SU-DHL-6 (cell line): Measurements from ENCODE around the gene LYZL6.
"Not testable (repeated sequence)": the region's sequence is repeated elsewhere in the genome, so short reads cannot be mapped to it uniquely, and the experiment has no call there.

Experiments used
- H2AFZ ChIP-seq: fragments of 200-600 bp; sonication (generic); 2 replicates; pipeline ENCODE4 v1.6.1; 2014; ENCODE audit warnings: low read depth, mild to moderate bottlenecking, moderate library complexity, mixed read lengths, antibody characterized with exemption, low read length; ENCODE audit not compliant: severe bottlenecking
- H3F3A ChIP-seq: fragments of 200-600 bp; shearing (Covaris generic); 2 replicates; pipeline ENCODE4 v1.6.0; 2016; ENCODE audit warnings: antibody characterized with exemption, mild to moderate bottlenecking; ENCODE audit not compliant: insufficient read depth
- H3K27ac ChIP-seq: fragments of 200-600 bp; sonication (generic); 2 replicates; pipeline ENCODE4 v1.5.1; 2016; ENCODE audit warnings: low read depth, mild to moderate bottlenecking, low read length, moderate library complexity, mixed read lengths
- H3K27me3 ChIP-seq: fragments of 200-600 bp; sonication (generic), shearing (Covaris generic); 2 replicates; pipeline ENCODE4 v1.6.0; 2014; ENCODE audit warnings: mild to moderate bottlenecking, low read length
- H3K36me3 ChIP-seq: fragments of 200-600 bp; sonication (generic); 2 replicates; pipeline ENCODE4 v1.6.1; 2014; ENCODE audit warnings: mild to moderate bottlenecking, low read length, mixed read lengths
- H3K4me2 ChIP-seq: fragments of 300-600, 200-600 bp; shearing (Covaris generic), sonication (generic); 2 replicates; pipeline ENCODE4 v1.6.0; 2014; ENCODE audit warnings: low read length, low read depth, mild to moderate bottlenecking; ENCODE audit not compliant: poor library complexity, severe bottlenecking
- H3K4me3 ChIP-seq: fragments of 200-600 bp; sonication (generic); 2 replicates; pipeline ENCODE4 v1.5.1; 2014; ENCODE audit warnings: antibody characterized with exemption, low read length, mild to moderate bottlenecking, mixed read lengths; ENCODE audit not compliant: insufficient read depth, poor library complexity, severe bottlenecking
- H3K79me2 ChIP-seq: fragments of 200-600 bp; sonication (generic); 2 replicates; pipeline ENCODE4 v1.6.1; 2014; ENCODE audit warnings: mild to moderate bottlenecking, low read length, moderate library complexity; ENCODE audit not compliant: insufficient read depth
- H3K9ac ChIP-seq: fragments of 200-600 bp; sonication (generic); 2 replicates; pipeline ENCODE4 v1.7.0; 2014; ENCODE audit warnings: mild to moderate bottlenecking, low read length
- H3K9me2 ChIP-seq: fragments of 200-600 bp; sonication (generic); replicated peaks from 2 replicates; pipeline ENCODE4 v1.6.1; 2014; ENCODE audit warnings: low read length; ENCODE audit not compliant: insufficient read depth
- H3K9me3 ChIP-seq: fragments of 200-600 bp; sonication (generic); 2 replicates; pipeline ENCODE4 v1.6.1; 2014; ENCODE audit warnings: low read length, mixed read lengths; ENCODE audit not compliant: insufficient read depth
- H4K20me1 ChIP-seq: fragments of 200-600 bp; sonication (generic); 2 replicates; pipeline ENCODE4 v1.6.1; 2014; ENCODE audit warnings: low read depth, mild to moderate bottlenecking, antibody characterized with exemption, low read length, moderate library complexity, mixed read lengths
- EZH2phosphoT487 ChIP-seq: fragments of 200-600 bp; sonication (generic), shearing (Covaris generic); conservative IDR thresholded peaks from 2 replicates; pipeline ENCODE4 v1.6.1; 2018; ENCODE audit warnings: mild to moderate bottlenecking, antibody characterized with exemption, low read length, moderate library complexity, mixed read lengths
- TF ChIP-seq, protein P1 (sequence below): fragments of 200-600 bp; sonication (generic); IDR thresholded peaks from one replicate; pipeline ENCODE4 v1.5.1; 2017; ENCODE audit warnings: antibody characterized with exemption, mild to moderate bottlenecking, low read length, moderate library complexity; ENCODE audit not compliant: insufficient read depth, poor library complexity, severe bottlenecking

LYZL6 gene

DNA sequence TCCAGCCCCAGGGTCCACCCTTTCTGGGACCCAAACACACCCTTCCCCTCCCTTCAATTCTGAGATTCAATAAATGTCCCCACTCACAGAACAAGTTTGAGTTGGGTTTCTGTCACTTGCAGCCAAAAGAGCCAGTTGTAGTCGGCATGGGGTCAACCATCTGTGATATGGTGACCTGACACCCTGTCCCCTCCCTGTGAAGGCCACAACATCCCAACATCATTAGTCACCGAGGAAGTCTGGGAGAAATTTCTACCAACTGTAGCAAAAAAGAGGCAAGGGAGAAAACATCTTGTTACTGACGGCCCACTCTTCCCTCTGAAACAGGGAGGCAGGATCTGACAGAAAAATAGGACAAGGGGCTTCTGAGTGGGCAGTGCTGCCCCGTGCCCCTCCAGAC is 638 bp upstream of the LYZL6 start:
- H3K79me2 ChIP-seq = no peaks in the 10 kb centered on the region
- H2AFZ ChIP-seq = no peak overlapping the region
- H3K4me3 ChIP-seq = no peak overlapping the region
- no peaks in the 10 kb centered on the region for H3K27me3 ChIP-seq
- no peak overlapping the region for H3K27ac ChIP-seq
- H3K9me3 ChIP-seq = no peaks in the 10 kb centered on the region
- no peaks in the 10 kb centered on the region for H3F3A ChIP-seq
- no peak overlapping the region for H3K9ac ChIP-seq
- H4K20me1 ChIP-seq = no peaks in the 10 kb centered on the region
- no peaks in the 10 kb centered on the region for H3K36me3 ChIP-seq
- TF ChIP-seq, protein P1, sequence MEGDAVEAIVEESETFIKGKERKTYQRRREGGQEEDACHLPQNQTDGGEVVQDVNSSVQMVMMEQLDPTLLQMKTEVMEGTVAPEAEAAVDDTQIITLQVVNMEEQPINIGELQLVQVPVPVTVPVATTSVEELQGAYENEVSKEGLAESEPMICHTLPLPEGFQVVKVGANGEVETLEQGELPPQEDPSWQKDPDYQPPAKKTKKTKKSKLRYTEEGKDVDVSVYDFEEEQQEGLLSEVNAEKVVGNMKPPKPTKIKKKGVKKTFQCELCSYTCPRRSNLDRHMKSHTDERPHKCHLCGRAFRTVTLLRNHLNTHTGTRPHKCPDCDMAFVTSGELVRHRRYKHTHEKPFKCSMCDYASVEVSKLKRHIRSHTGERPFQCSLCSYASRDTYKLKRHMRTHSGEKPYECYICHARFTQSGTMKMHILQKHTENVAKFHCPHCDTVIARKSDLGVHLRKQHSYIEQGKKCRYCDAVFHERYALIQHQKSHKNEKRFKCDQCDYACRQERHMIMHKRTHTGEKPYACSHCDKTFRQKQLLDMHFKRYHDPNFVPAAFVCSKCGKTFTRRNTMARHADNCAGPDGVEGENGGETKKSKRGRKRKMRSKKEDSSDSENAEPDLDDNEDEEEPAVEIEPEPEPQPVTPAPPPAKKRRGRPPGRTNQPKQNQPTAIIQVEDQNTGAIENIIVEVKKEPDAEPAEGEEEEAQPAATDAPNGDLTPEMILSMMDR = no peak
- no peak for TF ChIP-seq EZH2phosphoT487
- H3K4me2 ChIP-seq = no peak overlapping the region
- no peaks in the 10 kb centered on the region for H3K9me2 ChIP-seq

DNA sequence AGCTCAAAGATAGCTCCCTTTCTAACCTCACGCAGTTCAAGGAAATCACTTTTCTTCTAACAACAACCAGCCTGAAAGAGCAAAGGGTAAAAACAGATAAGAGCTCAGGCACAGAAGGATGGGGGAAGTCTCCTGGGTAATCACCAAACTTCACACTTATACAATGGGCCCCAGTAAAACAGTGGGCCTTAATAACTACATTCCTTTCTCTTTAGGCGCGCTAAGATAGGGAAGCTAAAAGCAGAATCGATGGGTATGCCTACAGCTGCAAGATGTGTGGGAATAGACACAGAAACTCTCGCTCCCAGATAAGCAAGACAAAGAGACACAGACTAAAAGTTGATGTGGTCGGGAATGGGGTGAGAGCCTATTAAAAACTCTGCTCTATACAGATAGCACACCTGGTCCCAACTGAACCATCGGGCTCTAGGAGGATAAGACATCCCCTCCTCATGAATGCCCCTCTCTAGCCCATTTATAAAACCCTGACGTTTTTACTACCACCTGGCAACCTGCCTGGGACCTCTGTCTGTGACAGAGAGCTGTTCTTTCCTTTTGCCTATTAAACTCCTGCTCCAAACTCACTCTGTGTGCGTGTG is 826 bp downstream of the LYZL6 start:
- H3K36me3 ChIP-seq = no peaks in the 10 kb centered on the region
- no peak overlapping the region for H3K9ac ChIP-seq
- no peaks in the 10 kb centered on the region for H3K27me3 ChIP-seq
- no peak overlapping the region for H3K4me3 ChIP-seq
- no peak overlapping the region for H3K27ac ChIP-seq
- H2AFZ ChIP-seq = no peak overlapping the region
- H3K79me2 ChIP-seq = no peaks in the 10 kb centered on the region
- no peaks in the 10 kb centered on the region for H3K9me2 ChIP-seq
- no peaks in the 10 kb centered on the region for H4K20me1 ChIP-seq
- no peaks in the 10 kb centered on the region for H3F3A ChIP-seq
- no peak overlapping the region for H3K4me2 ChIP-seq
- H3K9me3 ChIP-seq = no peaks in the 10 kb centered on the region
- TF ChIP-seq EZH2phosphoT487 = no peak
- TF ChIP-seq, protein P1 = no peak

DNA sequence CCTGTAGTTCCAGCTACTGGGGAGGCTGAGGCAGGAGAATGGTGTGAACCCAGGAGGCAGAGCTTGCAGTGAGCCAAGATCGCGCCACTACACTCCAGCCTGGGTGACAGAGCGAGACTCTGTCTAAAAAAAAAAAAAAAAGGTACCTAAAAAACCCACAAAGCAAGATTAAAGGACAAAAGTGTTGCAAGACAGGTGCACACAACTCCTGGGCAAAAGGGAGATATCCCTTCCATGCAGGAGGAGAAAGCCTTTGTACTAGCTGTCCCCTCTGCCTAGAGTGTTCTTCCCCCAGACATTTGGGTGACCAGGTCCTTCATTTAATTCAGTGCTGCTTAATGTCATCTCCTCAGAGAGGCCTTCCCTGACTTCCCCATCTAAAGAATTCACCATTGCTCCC is 5.0 kb downstream of the LYZL6 start:
- H2AFZ ChIP-seq, H3K9me2 ChIP-seq, H3K27ac ChIP-seq, H3K4me3 ChIP-seq, H3K27me3 ChIP-seq, H3K36me3 ChIP-seq, H3K9ac ChIP-seq, H3K9me3 ChIP-seq, H3F3A ChIP-seq, H4K20me1 ChIP-seq, H3K79me2 ChIP-seq, H3K4me2 ChIP-seq: not testable (repeated sequence)

DNA sequence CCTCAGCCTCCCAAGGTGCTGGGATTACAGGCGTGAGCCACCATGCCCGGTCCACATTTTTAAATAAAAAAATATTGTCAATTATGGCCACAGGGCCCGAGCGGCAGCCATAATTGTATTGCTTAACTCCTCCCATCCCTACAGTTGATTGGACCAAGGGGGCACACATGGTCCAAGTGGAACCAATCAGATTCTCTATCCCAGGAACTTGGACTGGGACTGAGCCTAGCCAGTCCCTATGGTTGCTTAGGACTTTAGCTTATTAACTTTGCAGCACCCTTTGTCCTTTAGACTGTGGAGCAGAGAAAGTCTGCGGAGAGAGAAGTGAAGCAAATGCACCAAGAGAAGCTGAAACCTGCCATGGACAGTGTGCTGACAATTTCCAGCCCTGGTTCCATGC is 7.5 kb downstream of the LYZL6 start:
- H3F3A ChIP-seq = no peaks in the 10 kb centered on the region
- TF ChIP-seq, protein P1 = no peak
- TF ChIP-seq EZH2phosphoT487 = no peak
- no peaks in the 10 kb centered on the region for H3K27me3 ChIP-seq
- H3K4me3 ChIP-seq = no peak overlapping the region
- no peak overlapping the region for H2AFZ ChIP-seq
- H3K79me2 ChIP-seq = no peaks in the 10 kb centered on the region
- no peaks in the 10 kb centered on the region for H3K36me3 ChIP-seq
- H3K4me2 ChIP-seq = no peak overlapping the region
- no peaks in the 10 kb centered on the region for H3K9me3 ChIP-seq
- no peaks in the 10 kb centered on the region for H4K20me1 ChIP-seq
- H3K27ac ChIP-seq = no peak overlapping the region
- H3K9me2 ChIP-seq = no peaks in the 10 kb centered on the region
- no peak overlapping the region for H3K9ac ChIP-seq
